Liver (tissue), 9 donors: ENCODE measurements around the gene FURIN. TPM values are rescaled to one million over a fixed set of nuclear protein-coding genes. Genes with fewer than 3 reads are reported as not detected.

Experiments
- DNase-seq: peaks from one replicate; pipeline ENCODE4 v3.0.0-alpha.2; 2017; ENCODE audit warnings: low spot score
- H3K27ac ChIP-seq, 2 donors: one replicate each; pipeline ENCODE4 v1.7.0; 2013; ENCODE audit warnings: inconsistent platforms in 2 of 2, low read length in 2 of 2, control low read depth in 1 of 2, low read depth in 1 of 2, mild to moderate bottlenecking in 1 of 2
- H3K27me3 ChIP-seq, 4 donors: one replicate each; pipeline versions ENCODE4 v1.6.1 to v1.7.0; 2013; ENCODE audit warnings: low read length in 3 of 4, inconsistent platforms in 1 of 4, mild to moderate bottlenecking in 1 of 4, moderate library complexity in 1 of 4; ENCODE audit not compliant: control insufficient read depth in 4 of 4, insufficient read depth in 4 of 4
- H3K36me3 ChIP-seq, 4 donors: one replicate each; pipeline versions ENCODE4 v1.6.1 to v1.7.0; 2013; ENCODE audit warnings: low read length in 3 of 4, mild to moderate bottlenecking in 3 of 4, low read depth in 1 of 4, moderate library complexity in 1 of 4; ENCODE audit not compliant: control insufficient read depth in 4 of 4, insufficient read depth in 3 of 4
- H3K4me1 ChIP-seq, 4 donors: one replicate each; pipeline versions ENCODE4 v1.6.1 to v1.7.0; 2013; ENCODE audit warnings: low read length in 3 of 4, mild to moderate bottlenecking in 3 of 4, moderate library complexity in 1 of 4; ENCODE audit not compliant: control insufficient read depth in 4 of 4, insufficient read depth in 4 of 4
- H3K4me3 ChIP-seq, 3 donors: one replicate each; pipeline versions ENCODE4 v1.6.1 to v1.7.0; 2013; ENCODE audit warnings: low read length in 3 of 3, control low read depth in 1 of 3, low read depth in 1 of 3, mild to moderate bottlenecking in 1 of 3
- H3K9ac ChIP-seq, 2 donors: one replicate each; pipeline ENCODE4 v1.7.0; 2013; ENCODE audit warnings: low read length in 2 of 2, mild to moderate bottlenecking in 2 of 2, moderate library complexity in 2 of 2, control low read depth in 1 of 2, low read depth in 1 of 2
- H3K9me3 ChIP-seq, 4 donors: one replicate each; pipeline versions ENCODE4 v1.6.1 to v1.7.0; 2013; ENCODE audit warnings: low read length in 3 of 4; ENCODE audit not compliant: control insufficient read depth in 4 of 4
- ATF3 ChIP-seq: IDR thresholded peaks from 2 replicates; pipeline ENCODE4 v1.6.1; 2016; ENCODE audit warnings: antibody characterized with exemption
- CTCF ChIP-seq: fragments of 150-350 bp; IDR thresholded peaks from 2 replicates; pipeline ENCODE4 v1.5.1; 2017; ENCODE audit warnings: improper control_type of control experiment, low read depth, low read length; ENCODE audit not compliant: missing input control
- EGR1 ChIP-seq, 2 donors: IDR thresholded peaks; 2 replicates each; pipeline ENCODE4 v1.6.1; 2016 to 2018; ENCODE audit warnings: antibody characterized with exemption in 2 of 2, low read depth in 2 of 2
- FOXA1 ChIP-seq: IDR thresholded peaks from 2 replicates; pipeline ENCODE4 v1.6.1; 2016; ENCODE audit warnings: antibody characterized with exemption
- FOXA2 ChIP-seq: IDR thresholded peaks from 2 replicates; pipeline ENCODE4 v1.6.1; 2016; ENCODE audit warnings: antibody characterized with exemption
- GABPA ChIP-seq, 2 donors: IDR thresholded peaks in 1 of 2; conservative IDR thresholded peaks in 1 of 2; 2 replicates each; pipeline ENCODE4 v1.6.1; 2016; ENCODE audit warnings: antibody characterized with exemption in 2 of 2, mild to moderate bottlenecking in 1 of 2, moderate library complexity in 1 of 2
- HNF4A ChIP-seq, 2 donors: conservative IDR thresholded peaks; 2 replicates each; pipeline ENCODE4 v1.6.1; 2016; ENCODE audit warnings: antibody characterized with exemption in 2 of 2, mild to moderate bottlenecking in 2 of 2
- HNF4G ChIP-seq: IDR thresholded peaks from 2 replicates; pipeline ENCODE4 v1.6.1; 2016; ENCODE audit warnings: antibody characterized with exemption
- MAX ChIP-seq: IDR thresholded peaks from 2 replicates; pipeline ENCODE4 v1.6.1; 2016; ENCODE audit warnings: antibody characterized with exemption
- NR2F2 ChIP-seq: IDR thresholded peaks from 2 replicates; pipeline ENCODE4 v1.6.1; 2016; ENCODE audit warnings: antibody characterized with exemption
- RAD21 ChIP-seq, 2 donors: IDR thresholded peaks; 2 replicates each; pipeline ENCODE4 v1.6.1; 2016; ENCODE audit warnings: antibody characterized with exemption in 2 of 2, mild to moderate bottlenecking in 2 of 2
- REST ChIP-seq: IDR thresholded peaks from 2 replicates; pipeline ENCODE4 v1.6.1; 2016; ENCODE audit warnings: antibody characterized with exemption, mild to moderate bottlenecking
- RXRA ChIP-seq, 2 donors: IDR thresholded peaks; 2 replicates each; pipeline ENCODE4 v1.6.1; 2017 to 2018; ENCODE audit warnings: antibody characterized with exemption in 2 of 2, mild to moderate bottlenecking in 1 of 2
- SP1 ChIP-seq: IDR thresholded peaks from 2 replicates; pipeline ENCODE4 v1.6.1; 2018; ENCODE audit warnings: antibody characterized with exemption, mild to moderate bottlenecking
- TAF1 ChIP-seq: conservative IDR thresholded peaks from 2 replicates; pipeline ENCODE4 v1.6.1; 2016; ENCODE audit warnings: antibody characterized with exemption, mild to moderate bottlenecking
- YY1 ChIP-seq: IDR thresholded peaks from 2 replicates; pipeline ENCODE4 v1.6.1; 2016; ENCODE audit warnings: antibody characterized with exemption, mild to moderate bottlenecking
- ZBTB33 ChIP-seq: IDR thresholded peaks from 2 replicates; pipeline ENCODE4 v1.6.1; 2016; ENCODE audit warnings: antibody characterized with exemption
- WGBS: extraction: QIAGEN DNeasy Blood & Tissue Kit; methylation state at CpG from one replicate; pipeline ENCODE4 v1.1.7; 2013; 5-methylcytosine and 5-hydroxymethylcytosine counted together
- polyA plus RNA-seq, 2 donors: library from polyadenylated mRNA; stranded (reverse) in 1 of 2; unstranded in 1 of 2; fragments of 200-250 nt in 1 of 2; fragments of >200 nt in 1 of 2; fragmentation: Nextera tagmentation in 1 of 2; extraction: Ambion mirVana in 1 of 2; gene quantifications; one replicate each; pipeline versions ENCODE4 v1.2.1 to v1.2.3, GENCODE V29; 2013 to 2015
- total RNA-seq, 2 donors: library from RNA; depleted of rRNA; stranded (reverse); fragments of >200 nt; gene quantifications; one replicate each; pipeline ENCODE4 v1.2.3, GENCODE V29; 2014
- donor health status: healthy.
- donor health status: healthy.
- donor health status: healthy.
- donor health status: healthy.
- donor health status: healthy.

The FURIN gene
- total and polyA plus RNA-seq, 4 donors = 102 to 258 (median 164) TPM

GRCh38 chr15:90876512-90877170, 8.3 kb downstream of the FURIN start:
- H3K36me3 ChIP-seq = peaks cover 27 to 54% (median 41%) of the 10 kb centered on the region in 4 donors

More at GRCh38 chr15:90876512-90877170, 8.3 kb downstream of the FURIN start:
- no peak overlapping the region for H3K9ac ChIP-seq
- WGBS = 91% methylated on average over 15 of the region's 15 CpGs
- no peak for DNase-seq
- no peaks in the 10 kb centered on the region for H3K27me3 ChIP-seq
- H3K27ac ChIP-seq = peak overlapping the region in 1 of 2 donors; percentile 24
- H3K4me3 ChIP-seq = no peak overlapping the region
- TF ChIP-seq ATF3 = no peak
- no peak for TF ChIP-seq HNF4A (conservative IDR thresholded peaks at IDR 0.05)
- no peak for TF ChIP-seq RAD21 (IDR thresholded peaks at IDR 0.05)
- no peak for TF ChIP-seq EGR1 (IDR thresholded peaks at IDR 0.05; ENCODE audit: low read depth in 2 of 2)
- TF ChIP-seq REST = no peak
- TF ChIP-seq FOXA2 = no peak
- no peak for TF ChIP-seq NR2F2
- TF ChIP-seq ZBTB33 = no peak
- no peak for TF ChIP-seq HNF4G
- no peak for TF ChIP-seq RXRA (IDR thresholded peaks at IDR 0.05)
- TF ChIP-seq GABPA (IDR thresholded peaks at IDR 0.05 in 1 of 2, conservative IDR thresholded peaks at IDR 0.05 in 1 of 2) = no peak
- no peak for TF ChIP-seq MAX
- TF ChIP-seq TAF1 = no peak
- no peak for TF ChIP-seq SP1
- no peak for TF ChIP-seq FOXA1
- no peak for TF ChIP-seq YY1
- TF ChIP-seq CTCF = no peak
- no peaks in the 10 kb centered on the region for H3K9me3 ChIP-seq
- H3K4me1 ChIP-seq = peaks cover 12 to 75% (median 43%) of the 10 kb centered on the region in 4 donors
